ENCODE data around the gene USP7.

DNA sequence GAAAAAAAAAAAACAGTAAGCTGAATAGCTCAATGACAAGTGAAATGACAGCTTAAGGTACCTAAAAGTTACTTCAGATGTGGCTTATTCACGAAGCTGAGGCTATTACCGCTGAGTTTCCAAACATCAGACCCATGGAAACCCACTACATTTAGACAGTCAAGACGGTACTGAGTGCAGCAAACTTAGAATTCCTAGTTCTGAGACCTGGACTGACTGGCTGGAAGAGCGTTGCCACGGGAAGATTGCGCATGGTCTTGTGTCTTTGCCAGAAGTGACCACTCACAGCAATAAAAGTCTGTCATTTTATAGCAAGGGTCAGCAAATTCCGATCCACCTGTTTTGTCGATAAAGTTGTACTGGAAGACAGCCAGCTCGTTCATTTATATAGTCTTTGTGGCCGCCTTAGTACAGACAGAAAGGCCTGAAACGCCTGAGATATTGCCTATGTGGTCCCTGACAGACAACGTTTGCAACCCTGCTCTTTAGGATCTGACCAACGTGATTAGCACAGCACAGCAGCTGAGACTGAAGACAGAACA is 62.3 kb downstream of the USP7 start:
- TF ChIP-seq PHF8 (IDR thresholded peaks at IDR 0.05; ENCODE audit: borderline replicate concordance, low read depth) (no peak), EP300 (IDR thresholded peaks at IDR 0.05) (no peak), POLR2AphosphoS2 (conservative IDR thresholded peaks at IDR 0.05; ENCODE audit: low read length) (no peak), CEBPB (IDR thresholded peaks at IDR 0.05) (no peak), NR3C1 (IDR thresholded peaks at IDR 0.05) (no peak), POLR2A (IDR thresholded peaks at IDR 0.05; ENCODE audit: low read length) (no peak), RAD21 (conservative IDR thresholded peaks at IDR 0.05 in 1 of 2, IDR thresholded peaks at IDR 0.05 in 1 of 2) (no peak), JUNB (IDR thresholded peaks at IDR 0.05) (no peak), CBX2 (IDR thresholded peaks at IDR 0.05; ENCODE audit: borderline replicate concordance, low read depth) (no peak), BHLHE40 (IDR thresholded peaks at IDR 0.05; ENCODE audit: low read depth, low read length) (no peak)
- TF ChIP-seq, protein P1, sequence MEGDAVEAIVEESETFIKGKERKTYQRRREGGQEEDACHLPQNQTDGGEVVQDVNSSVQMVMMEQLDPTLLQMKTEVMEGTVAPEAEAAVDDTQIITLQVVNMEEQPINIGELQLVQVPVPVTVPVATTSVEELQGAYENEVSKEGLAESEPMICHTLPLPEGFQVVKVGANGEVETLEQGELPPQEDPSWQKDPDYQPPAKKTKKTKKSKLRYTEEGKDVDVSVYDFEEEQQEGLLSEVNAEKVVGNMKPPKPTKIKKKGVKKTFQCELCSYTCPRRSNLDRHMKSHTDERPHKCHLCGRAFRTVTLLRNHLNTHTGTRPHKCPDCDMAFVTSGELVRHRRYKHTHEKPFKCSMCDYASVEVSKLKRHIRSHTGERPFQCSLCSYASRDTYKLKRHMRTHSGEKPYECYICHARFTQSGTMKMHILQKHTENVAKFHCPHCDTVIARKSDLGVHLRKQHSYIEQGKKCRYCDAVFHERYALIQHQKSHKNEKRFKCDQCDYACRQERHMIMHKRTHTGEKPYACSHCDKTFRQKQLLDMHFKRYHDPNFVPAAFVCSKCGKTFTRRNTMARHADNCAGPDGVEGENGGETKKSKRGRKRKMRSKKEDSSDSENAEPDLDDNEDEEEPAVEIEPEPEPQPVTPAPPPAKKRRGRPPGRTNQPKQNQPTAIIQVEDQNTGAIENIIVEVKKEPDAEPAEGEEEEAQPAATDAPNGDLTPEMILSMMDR (IDR thresholded peaks at IDR 0.05): no peak

Measured in A549 (cell line).